Stimulated activated CD4-positive, alpha-beta T cell treated with anti-CD3 and anti-CD28 coated beads, Interleukin-12 subunit alpha, Interleukin-12 subunit beta, amount 100 ng/mL, for 48 hours (primary cell): Measurements from ENCODE around the gene BANF2.

ENCODE experiments used
- DNase-seq, 3 donors: peaks; one replicate each; pipeline ENCODE4 v3.0.0-alpha.2; 2020; ENCODE audit warnings: low read depth in 2 of 3, low spot score in 1 of 3

BANF2 gene

GRCh38 chr20:17708675-17709360 lies 9.1 kb downstream of the BANF2 start:
- DNase-seq = no peak

DNA sequence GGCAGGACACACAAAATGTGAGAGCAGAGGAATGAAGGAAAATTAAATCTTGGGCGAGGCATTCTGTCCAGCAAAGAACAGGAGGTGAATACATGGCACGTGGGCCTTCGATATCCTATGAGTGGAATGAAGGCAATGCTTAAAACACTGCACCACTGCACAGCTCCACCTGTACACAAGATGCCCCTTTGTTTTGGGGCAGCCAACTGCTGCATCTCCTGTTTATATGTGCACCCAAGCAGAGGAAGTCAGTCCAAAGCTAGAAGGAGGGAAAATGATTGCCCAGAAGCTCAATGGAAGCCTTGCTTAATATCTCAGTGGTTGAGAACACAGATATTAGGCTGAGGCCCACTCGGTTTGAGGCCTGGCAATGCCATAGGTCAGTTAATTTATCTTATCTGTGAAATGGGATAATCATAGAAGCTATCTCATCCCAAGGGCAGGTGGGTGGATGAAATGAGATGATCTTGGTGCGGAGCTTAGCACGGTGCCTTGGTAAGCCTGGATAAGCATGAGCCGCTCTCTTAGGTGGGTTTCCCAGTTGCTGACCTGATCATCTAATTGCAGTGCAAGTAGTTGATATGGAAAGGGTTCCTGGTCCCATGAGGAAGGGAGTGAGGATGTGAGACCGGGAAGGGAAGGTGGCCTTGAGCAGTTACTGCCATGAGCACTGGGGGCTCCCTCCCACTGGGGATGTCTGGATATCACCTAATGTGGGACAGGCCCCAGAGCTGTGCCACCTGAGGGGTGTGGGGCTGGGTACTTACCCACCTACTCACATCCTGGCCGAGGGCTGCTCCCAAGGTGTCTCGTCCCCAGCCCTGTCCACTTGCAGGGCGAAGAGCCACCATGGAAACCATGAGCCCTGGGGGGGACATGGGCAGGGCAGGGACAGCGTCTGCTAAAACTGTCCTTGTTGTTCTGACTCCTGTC lies 9.9 kb downstream of the BANF2 start:
- no peak for DNase-seq

DNA sequence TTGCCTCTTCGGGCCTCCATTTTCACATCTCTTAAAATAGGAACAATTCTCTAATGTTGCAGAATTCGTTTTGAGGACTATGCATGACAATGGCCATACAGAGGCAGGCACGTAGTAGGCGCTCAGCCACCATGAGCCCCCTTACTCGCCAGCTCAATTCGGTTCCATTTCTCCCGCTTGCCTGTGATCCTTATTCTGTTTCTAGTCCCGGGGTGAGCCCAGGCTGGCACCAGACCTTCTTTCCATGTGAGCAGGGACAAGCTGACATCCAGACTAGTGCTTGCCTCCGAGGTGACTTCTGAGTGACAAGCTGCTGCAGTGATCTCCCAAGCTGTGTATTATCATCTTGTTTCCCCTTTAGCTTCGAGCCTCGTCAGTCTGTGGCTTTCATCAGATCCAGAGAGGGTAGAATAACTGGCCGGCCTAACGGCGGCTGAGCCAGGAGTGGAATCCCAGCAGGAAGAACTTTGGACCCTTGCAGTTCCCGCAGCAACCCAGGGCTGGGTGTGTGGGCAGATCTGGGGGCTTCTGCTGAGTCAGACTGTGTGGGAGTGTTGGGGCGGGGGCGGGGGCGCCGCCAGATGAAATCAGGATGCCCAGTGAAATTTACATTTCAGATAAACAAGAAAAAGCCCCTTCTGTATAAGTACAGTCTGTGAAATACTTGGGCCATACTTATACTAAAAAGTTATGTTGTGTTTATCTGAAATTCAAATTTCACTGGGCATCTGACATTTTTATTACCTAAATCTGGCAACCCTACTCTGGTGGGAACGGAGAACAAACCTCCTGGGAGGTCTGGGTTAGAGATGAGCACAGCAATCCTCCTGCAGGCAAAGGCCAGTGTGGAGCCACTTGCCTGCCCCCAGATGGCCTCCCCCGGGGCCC lies 10.9 kb downstream of the BANF2 start:
- DNase-seq = no peak

- DNase-seq = no peak
These were observed 11.5 kb downstream of the BANF2 start for GRCh38 chr20:17711267-17711627.

GRCh38 chr20:17712201-17712600 lies 12.4 kb downstream of the BANF2 start:
- DNase-seq = no peak

DNA sequence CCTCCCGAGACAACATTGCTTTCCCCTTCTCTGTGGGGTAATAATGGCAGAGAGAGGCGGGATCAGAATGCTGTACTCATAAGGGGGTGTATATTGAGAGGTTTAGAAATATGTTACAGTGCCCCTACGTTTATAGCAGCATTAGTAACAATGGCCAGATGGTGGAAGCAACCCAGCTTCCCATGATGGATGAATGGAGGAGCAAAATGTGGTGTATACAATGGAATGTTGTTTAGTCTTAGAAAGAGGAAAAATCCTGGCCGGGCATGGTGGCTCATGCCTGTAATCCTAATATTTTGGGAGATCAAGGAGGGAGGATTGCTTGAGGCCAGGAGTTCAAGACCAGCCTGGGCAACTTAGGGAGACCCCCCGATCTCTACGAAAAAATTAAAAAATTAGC lies 12.9 kb downstream of the BANF2 start:
- no peak for DNase-seq

DNA sequence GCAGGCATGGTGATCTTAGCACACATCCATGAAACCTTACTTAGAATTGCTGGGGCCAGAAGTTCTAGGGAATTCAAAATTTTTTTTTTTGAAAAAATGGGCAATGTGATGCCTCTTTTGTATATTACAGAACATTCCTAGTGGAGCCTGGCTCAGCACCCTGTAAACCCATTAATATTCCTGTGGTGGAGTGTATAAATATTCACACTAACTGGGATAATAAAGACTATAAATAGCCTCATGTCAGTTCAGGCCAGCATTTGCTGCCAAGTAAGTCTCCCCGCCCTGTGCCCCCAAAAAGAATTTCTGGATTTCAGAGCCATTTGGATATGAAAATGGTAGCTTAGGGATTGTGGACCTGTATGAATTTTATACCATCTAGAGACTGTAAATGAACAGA lies 14.8 kb downstream of the BANF2 start:
- no peak for DNase-seq

DNA sequence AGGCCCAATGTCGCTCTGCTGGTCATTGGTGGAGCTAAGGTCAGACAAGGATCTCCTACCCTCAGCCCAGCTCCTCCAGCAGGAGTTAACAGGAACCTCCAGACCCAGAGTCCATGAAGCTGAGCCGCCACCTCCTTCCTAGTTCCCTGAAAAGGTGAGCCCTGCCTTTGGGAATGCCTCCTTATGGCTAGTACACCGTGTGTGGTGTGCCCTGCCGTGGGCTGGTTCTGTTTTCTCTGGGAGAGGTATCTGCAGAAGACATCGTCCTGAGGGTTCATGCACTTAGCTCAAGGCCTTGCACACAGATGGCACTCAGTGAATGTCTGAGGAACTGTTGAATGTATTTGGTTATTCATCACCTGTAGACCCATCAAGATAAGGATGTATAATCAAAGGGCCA lies 15.3 kb downstream of the BANF2 start:
- no peak for DNase-seq

DNA sequence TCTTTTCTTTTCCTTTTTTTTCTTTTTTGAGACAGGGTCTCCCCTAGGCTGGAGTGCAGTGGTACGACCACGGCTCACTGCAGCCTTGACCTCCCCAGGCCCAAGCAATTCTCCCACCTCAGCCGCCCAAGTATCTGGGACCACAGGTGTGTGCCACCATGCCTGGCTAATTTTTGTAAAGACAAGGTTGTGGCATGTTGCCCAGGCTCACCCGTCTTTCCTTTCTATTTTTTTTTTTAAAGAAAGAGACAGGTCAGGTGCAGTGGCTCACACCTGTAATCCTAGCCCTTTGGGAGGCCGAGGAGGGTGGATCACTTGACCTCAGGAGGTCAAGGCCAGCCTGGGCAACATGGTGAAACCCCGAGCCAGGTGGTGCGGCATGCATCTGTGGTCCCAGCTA lies 16.6 kb downstream of the BANF2 start:
- no peak for DNase-seq

DNA sequence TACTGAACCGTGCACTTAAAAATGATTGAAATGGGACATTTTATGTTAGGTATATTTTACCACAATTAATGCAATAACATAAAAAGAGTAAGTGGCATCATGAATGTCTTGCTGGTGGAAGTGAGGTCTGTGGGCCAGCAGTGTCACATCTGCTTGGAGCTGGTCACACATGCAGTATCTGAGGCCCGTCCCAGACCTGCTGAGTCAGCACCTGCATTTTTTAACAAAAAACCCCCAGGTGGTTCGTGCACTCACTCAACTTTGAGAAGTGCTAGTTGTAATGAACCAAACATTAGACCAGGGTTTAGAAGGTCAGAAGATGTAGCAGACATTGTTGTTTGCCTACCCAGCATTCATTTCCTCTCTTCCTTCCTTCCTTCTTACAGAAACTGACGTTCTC lies 21.0 kb downstream of the BANF2 start:
- DNase-seq = no peak

GRCh38 chr20:17721802-17722486 lies 22.2 kb downstream of the BANF2 start:
- no peak for DNase-seq

DNA sequence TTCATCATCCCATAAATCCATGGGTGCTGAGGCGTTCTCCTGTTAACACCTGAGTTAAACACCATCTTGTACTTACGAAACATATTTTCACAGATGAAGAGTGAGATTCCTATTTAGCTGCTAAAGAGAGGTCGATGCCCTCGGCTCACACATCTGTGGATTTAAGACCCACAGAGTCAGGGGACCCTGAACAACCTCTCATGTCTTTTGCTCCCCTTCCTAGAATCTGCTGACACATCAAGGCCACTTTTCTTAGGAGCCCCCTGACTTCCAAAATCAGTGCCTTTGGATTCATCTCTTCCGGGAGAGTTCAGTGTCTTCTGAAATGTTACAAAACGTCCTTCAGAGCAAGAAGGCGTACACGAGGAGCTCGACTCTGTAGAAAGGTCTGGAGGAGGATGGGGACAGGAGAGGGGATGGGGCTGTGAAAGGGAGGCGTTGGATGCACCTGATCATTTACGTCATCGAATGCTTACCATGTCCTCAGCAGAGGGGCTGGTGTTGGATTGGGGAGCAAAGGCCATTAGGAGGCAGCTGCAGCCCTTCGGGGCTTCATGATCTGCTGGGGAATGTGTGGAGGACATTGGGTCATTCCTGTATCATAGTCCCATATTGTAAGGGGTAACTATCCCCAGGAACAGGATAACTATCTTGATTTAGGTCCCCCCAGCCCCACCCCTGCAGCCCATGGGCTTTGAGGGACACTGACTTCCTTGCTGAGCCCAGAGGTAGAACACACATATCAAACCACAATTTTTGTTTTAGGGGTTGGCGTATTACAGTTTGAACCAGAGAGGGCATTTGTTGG lies 22.9 kb downstream of the BANF2 start:
- DNase-seq = no peak

- no peak for DNase-seq
These were observed 23.5 kb downstream of the BANF2 start for GRCh38 chr20:17723301-17723691.

DNA sequence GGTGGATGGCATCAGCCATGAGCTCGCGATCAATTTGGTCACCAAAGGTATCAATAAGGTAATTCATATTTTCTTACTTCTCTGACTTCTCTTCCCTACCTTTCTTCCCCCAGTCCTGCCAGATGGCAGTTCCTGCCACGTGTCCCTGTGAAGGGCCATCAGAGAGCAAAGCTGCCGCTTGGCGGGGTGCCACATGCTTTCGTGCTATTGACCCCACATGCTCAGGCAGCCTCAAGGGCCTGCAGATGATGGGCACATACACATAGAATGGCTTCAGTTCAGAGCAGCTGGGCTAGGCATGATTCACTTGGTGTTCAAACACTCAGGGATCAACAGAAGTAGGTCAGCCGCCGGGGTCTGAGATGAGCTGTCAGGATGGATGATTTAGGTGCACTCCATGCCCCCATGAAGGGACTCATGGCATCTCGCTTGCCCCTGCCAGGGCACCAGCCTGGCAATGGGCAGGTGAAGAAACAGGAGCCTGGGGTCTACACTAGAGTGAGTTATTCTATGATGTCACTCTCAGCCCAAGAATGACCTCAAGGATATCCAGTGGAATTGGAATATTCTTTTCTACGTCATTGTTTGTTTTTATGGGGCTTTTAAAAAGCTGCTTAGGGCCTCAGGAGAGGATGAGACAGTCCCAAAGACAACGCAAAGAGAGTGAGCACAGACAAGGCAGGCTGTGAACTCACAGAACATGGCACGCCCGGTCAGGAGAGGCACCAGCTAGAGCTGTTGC lies 25.5 kb downstream of the BANF2 start:
- DNase-seq = no peak

GRCh38 chr20:17726902-17727301 lies 27.1 kb downstream of the BANF2 start:
- DNase-seq = no peak

GRCh38 chr20:17727351-17727750 lies 27.6 kb downstream of the BANF2 start:
- no peak for DNase-seq

GRCh38 chr20:17728074-17728473 lies 28.3 kb downstream of the BANF2 start:
- no peak for DNase-seq

GRCh38 chr20:17730071-17730470 lies 30.3 kb downstream of the BANF2 start:
- DNase-seq = no peak

GRCh38 chr20:17731233-17731632 lies 31.5 kb downstream of the BANF2 start:
- DNase-seq = no peak
